PC-9 (cell line): Measurements from ENCODE around the gene SHC3.

Source experiments
- EZH2 ChIP-seq: fragments of 200-600 bp; sonication (generic); IDR thresholded peaks from 2 replicates; pipeline ENCODE4 v1.8.0; 2017; ENCODE audit warnings: antibody characterized with exemption, low read depth
- TF ChIP-seq, protein P1 (sequence below): fragments of 200-600 bp; sonication (generic); conservative IDR thresholded peaks from 2 replicates; pipeline ENCODE4 v1.6.1; 2017; ENCODE audit warnings: mixed run types, antibody characterized with exemption, mild to moderate bottlenecking, moderate library complexity

DNA sequence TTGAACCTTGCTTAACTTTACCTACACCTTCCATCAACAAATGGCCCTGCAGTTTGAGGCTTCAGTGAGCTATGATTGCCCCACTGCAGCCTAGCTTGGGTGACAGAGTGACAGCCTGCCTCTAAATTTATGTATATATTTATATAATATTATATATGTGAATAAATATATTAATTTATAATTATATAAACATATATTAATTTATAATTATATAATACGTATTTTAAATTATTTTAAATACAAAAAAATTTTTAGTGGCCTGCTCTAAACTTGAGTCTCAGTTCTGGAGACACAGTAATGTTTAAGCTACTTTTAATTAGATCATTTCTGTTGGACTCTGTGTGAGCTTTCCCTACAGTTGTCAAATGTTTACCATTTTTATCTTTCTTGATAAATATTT lies 9.3 kb upstream of the SHC3 start:
- TF ChIP-seq EZH2: no peak
- TF ChIP-seq, protein P1, sequence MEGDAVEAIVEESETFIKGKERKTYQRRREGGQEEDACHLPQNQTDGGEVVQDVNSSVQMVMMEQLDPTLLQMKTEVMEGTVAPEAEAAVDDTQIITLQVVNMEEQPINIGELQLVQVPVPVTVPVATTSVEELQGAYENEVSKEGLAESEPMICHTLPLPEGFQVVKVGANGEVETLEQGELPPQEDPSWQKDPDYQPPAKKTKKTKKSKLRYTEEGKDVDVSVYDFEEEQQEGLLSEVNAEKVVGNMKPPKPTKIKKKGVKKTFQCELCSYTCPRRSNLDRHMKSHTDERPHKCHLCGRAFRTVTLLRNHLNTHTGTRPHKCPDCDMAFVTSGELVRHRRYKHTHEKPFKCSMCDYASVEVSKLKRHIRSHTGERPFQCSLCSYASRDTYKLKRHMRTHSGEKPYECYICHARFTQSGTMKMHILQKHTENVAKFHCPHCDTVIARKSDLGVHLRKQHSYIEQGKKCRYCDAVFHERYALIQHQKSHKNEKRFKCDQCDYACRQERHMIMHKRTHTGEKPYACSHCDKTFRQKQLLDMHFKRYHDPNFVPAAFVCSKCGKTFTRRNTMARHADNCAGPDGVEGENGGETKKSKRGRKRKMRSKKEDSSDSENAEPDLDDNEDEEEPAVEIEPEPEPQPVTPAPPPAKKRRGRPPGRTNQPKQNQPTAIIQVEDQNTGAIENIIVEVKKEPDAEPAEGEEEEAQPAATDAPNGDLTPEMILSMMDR: no peak
